ENCODE measurements around the gene AGTRAP.

AGTRAP gene

GRCh38 chr1:11707621-11708276 is 28.2 kb upstream of the AGTRAP start:
- DNase-seq, result no peak

- no peak for DNase-seq
Measured at GRCh38 chr1:11708554-11709350, 27.2 kb upstream of the AGTRAP start.

GRCh38 chr1:11711490-11711889 is 24.4 kb upstream of the AGTRAP start:
- no peak for DNase-seq

- no peak for DNase-seq
Measured at GRCh38 chr1:11712285-11712684, 23.7 kb upstream of the AGTRAP start.

GRCh38 chr1:11713095-11713494 is 22.8 kb upstream of the AGTRAP start:
- no peak for DNase-seq

- DNase-seq, result no peak
Measured at GRCh38 chr1:11714831-11715575, 20.9 kb upstream of the AGTRAP start.

GRCh38 chr1:11719313-11720032 is 16.5 kb upstream of the AGTRAP start:
- DNase-seq, result peak; percentile 87

- no peak for DNase-seq
Measured at GRCh38 chr1:11720033-11720376, 15.9 kb upstream of the AGTRAP start.

GRCh38 chr1:11720525-11720924 is 15.4 kb upstream of the AGTRAP start:
- no peak for DNase-seq

- DNase-seq, result no peak
Measured at GRCh38 chr1:11721311-11721710, 14.6 kb upstream of the AGTRAP start.

- no peak for DNase-seq
Measured at GRCh38 chr1:11722538-11722937, 13.4 kb upstream of the AGTRAP start.

GRCh38 chr1:11725616-11726015 is 10.3 kb upstream of the AGTRAP start:
- no peak for DNase-seq

- DNase-seq, result no peak
Measured at GRCh38 chr1:11727119-11727518, 8.8 kb upstream of the AGTRAP start.

- DNase-seq, result no peak
Measured at GRCh38 chr1:11728126-11728806, 7.7 kb upstream of the AGTRAP start.

- no peak for DNase-seq
Measured at GRCh38 chr1:11729155-11729497, 6.8 kb upstream of the AGTRAP start.

- DNase-seq, result no peak
Measured at GRCh38 chr1:11729498-11730428, 6.2 kb upstream of the AGTRAP start.

- DNase-seq, result peak; percentile 28
Measured at GRCh38 chr1:11730429-11730891, 5.5 kb upstream of the AGTRAP start.

- no peak for DNase-seq
Measured at GRCh38 chr1:11731691-11732283, 4.1 kb upstream of the AGTRAP start.

- DNase-seq, result no peak
Measured at GRCh38 chr1:11733306-11733705, 2.6 kb upstream of the AGTRAP start.

GRCh38 chr1:11735531-11735853 is 444 bp upstream of the AGTRAP start:
- no peak for DNase-seq
